ENCODE data around the gene MPP7. TPM values are rescaled to one million over a fixed set of nuclear protein-coding genes. Genes with fewer than 3 reads are reported as not detected.

MPP7 gene
- total and polyA plus RNA-seq, 2 of the 8 experiments (the other 6 are each of a cell fraction or from before 2014, with no cell fraction given), result 1.9 to 9.3 TPM

DNA sequence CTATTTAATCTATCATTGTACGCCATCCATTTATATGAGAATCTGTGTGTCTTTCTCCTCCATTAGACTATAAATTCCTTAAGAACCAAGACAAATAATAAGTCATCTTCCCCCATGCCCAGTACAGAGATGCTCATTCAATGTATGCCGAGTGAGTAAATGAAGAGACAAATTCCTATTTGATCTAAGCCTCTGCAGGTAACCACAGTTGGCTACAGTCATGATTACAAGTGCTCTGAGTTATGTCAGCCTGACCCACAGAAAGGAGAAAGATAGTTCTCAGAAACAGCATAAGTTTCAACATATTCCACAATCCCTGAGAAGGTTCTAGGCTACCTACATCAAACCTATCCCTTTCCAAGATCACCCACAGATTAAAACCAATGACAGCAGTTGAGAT lies 46.1 kb downstream of the MPP7 start:
- no peak overlapping the region for H3K56ac ChIP-seq (replicated peaks; ENCODE audit: insufficient read length, low read depth, low read length)
- H2AK5ac ChIP-seq (ENCODE audit: low read depth, low read length), result no peak overlapping the region
- H3K4me3 ChIP-seq (ENCODE audit: extremely low read depth in 1 of 4, insufficient read depth in 2 of 4, low read depth in 3 of 4, low read length in 4 of 4), result no peak overlapping the region
- H3K14ac ChIP-seq (ENCODE audit: insufficient read length), result no peak overlapping the region
- H2AFZ ChIP-seq (ENCODE audit: low read length), result no peak overlapping the region
- H3K23me2 ChIP-seq (ENCODE audit: low read depth, low read length), result no peaks in the 10 kb centered on the region
- no peak overlapping the region for H3K9ac ChIP-seq (replicated peaks in 1 of 4; ENCODE audit: extremely low read depth in 1 of 4, low read depth in 3 of 4, low read length in 3 of 4)
- no peak overlapping the region for H3K18ac ChIP-seq (ENCODE audit: extremely low read depth, low read length)
- no peaks in the 10 kb centered on the region for H3K27me3 ChIP-seq (replicated peaks in 1 of 4; ENCODE audit: control insufficient read depth in 3 of 4, extremely low read depth in 1 of 4, insufficient read depth in 3 of 4, low read length in 3 of 4)
- no peak overlapping the region for H2BK5ac ChIP-seq (ENCODE audit: low read depth, low read length)
- TF ChIP-seq RXRA (IDR thresholded peaks at IDR 0.05; ENCODE audit: insufficient read depth, low read depth, low read length) (no peak), PHF8 (conservative IDR thresholded peaks at IDR 0.05; ENCODE audit: low read depth, low read length) (no peak), CBX8 (IDR thresholded peaks at IDR 0.05; ENCODE audit: borderline replicate concordance, low read depth, low read length) (no peak), ASH2L (IDR thresholded peaks at IDR 0.05; ENCODE audit: low read length) (no peak), CHD1 (IDR thresholded peaks at IDR 0.05; ENCODE audit: low read depth, low read length) (no peak), GABPA (IDR thresholded peaks at IDR 0.05; ENCODE audit: borderline replicate concordance, insufficient read depth, low read length) (no peak), KDM4A (IDR thresholded peaks at IDR 0.05; ENCODE audit: low read depth, low read length, severe bottlenecking) (no peak), POLR2A (IDR thresholded peaks at IDR 0.05; ENCODE audit: control extremely low read depth in 1 of 2, low read depth in 2 of 2, low read length in 2 of 2) (no peak), YY1 (IDR thresholded peaks at IDR 0.05; ENCODE audit: low read depth, low read length) (no peak), CTBP2 (IDR thresholded peaks at IDR 0.05; ENCODE audit: borderline replicate concordance, insufficient read depth, insufficient read length, low read length) (no peak), BACH1 (IDR thresholded peaks at IDR 0.05; ENCODE audit: low read length) (no peak), TCF12 (IDR thresholded peaks at IDR 0.05; ENCODE audit: low read depth, low read length) (no peak), RAD21 (IDR thresholded peaks at IDR 0.05 in 1 of 2, conservative IDR thresholded peaks at IDR 0.05 in 1 of 2; ENCODE audit: low read depth in 2 of 2, low read length in 2 of 2) (no peak), SAP30 (IDR thresholded peaks at IDR 0.05; ENCODE audit: insufficient read depth, insufficient replicate concordance, low read length) (no peak)
- no peaks in the 10 kb centered on the region for H4K20me1 ChIP-seq (replicated peaks in 1 of 2; ENCODE audit: control insufficient read depth in 1 of 2, insufficient read depth in 2 of 2, low read length in 2 of 2)
- H3K23ac ChIP-seq (ENCODE audit: insufficient read length), result no peak overlapping the region
- no peak overlapping the region for H3K27ac ChIP-seq (ENCODE audit: low read depth, low read length)
- H3K79me2 ChIP-seq (ENCODE audit: control insufficient read depth in 1 of 2, insufficient read depth in 2 of 2, low read length in 2 of 2), result no peaks in the 10 kb centered on the region
- H3K4me2 ChIP-seq (ENCODE audit: insufficient read depth in 1 of 2, low read depth in 2 of 2, low read length in 2 of 2), result no peak overlapping the region
- POLR2A ChIA-PET (ENCODE audit: partially characterized antibody), result no interaction called here
- no peak overlapping the region for H4K5ac ChIP-seq (ENCODE audit: insufficient read length, low read depth, low read length)
- no peak overlapping the region for H2BK120ac ChIP-seq (replicated peaks; ENCODE audit: low read depth, low read length)
- H3K36me3 ChIP-seq (ENCODE audit: control insufficient read depth in 2 of 4, insufficient read depth in 4 of 4, low read length in 3 of 4), result no peaks in the 10 kb centered on the region
- no peak overlapping the region for H2BK12ac ChIP-seq (ENCODE audit: low read depth, low read length)
- H4K8ac ChIP-seq (ENCODE audit: extremely low read depth, insufficient read depth, low read length), result no peak overlapping the region
- no peak for DNase-seq (ENCODE audit: low read depth in 1 of 2, low spot score in 2 of 2)
- 73% methylated on average over 2 of the region's 2 CpGs; no CpG with 5 or more reads in 1 of the 2 experiments for WGBS, 2 experiments (ENCODE audit: extremely low coverage in 1 of 2, insufficient coverage in 1 of 2, insufficient read length in 1 of 2, insufficient replicate concordance in 2 of 2, low coverage in 1 of 2, low lambda C conversion rate in 2 of 2, missing lambda C conversion rate in 1 of 2)
- CTCF ChIA-PET (ENCODE audit: partially characterized antibody), result interaction anchor here (1.1 kb wide), 1 partner anchor 125 kb away, joined by 4 read pairs; no protein-coding TSS in a partner anchor
- no peaks in the 10 kb centered on the region for H3K79me1 ChIP-seq (ENCODE audit: low read depth, low read length)
- H2BK15ac ChIP-seq (ENCODE audit: low read length), result no peak overlapping the region
- no peak overlapping the region for H3K4ac ChIP-seq (replicated peaks; ENCODE audit: insufficient read length, low read depth, low read length)
- no peaks in the 10 kb centered on the region for H3K4me1 ChIP-seq (replicated peaks in 1 of 4; ENCODE audit: control insufficient read depth in 3 of 4, insufficient read depth in 4 of 4, low read length in 3 of 4)
- H3K9me3 ChIP-seq (ENCODE audit: insufficient read depth in 2 of 2, low read depth in 1 of 2, low read length in 1 of 2), result no peaks in the 10 kb centered on the region
- FAIRE-seq, result no peak
- no peak overlapping the region for H4K91ac ChIP-seq (replicated peaks; ENCODE audit: insufficient read length, low read length)
- no peak overlapping the region for H2BK20ac ChIP-seq (ENCODE audit: low read length)

Measured in H1 (cell line).